LoVo (cell line): ENCODE measurements around the gene TMEM42.

Source experiments
- DNase-seq: peaks from one replicate; pipeline ENCODE4 v3.0.0-alpha.2; 2016; ENCODE audit warnings: low spot score

The TMEM42 gene

DNA sequence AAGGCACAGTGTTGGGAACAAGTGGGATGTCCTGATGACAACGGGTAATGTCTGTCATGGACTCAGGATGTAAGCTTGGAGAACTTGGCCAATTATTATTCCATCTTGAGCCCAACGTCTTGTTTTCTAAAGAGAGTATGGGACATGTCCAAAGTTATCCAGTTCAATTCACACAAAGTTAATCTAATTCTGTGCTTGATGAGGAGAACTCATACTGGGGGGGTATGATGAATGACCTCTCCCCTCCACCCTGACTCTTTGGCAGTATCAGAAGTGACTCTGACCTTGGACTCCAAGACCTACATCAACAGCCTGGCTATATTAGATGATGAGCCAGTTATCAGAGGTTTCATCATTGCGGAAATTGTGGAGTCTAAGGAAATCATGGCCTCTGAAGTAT is 49.0 kb downstream of the TMEM42 start:
- no peak for DNase-seq

DNA sequence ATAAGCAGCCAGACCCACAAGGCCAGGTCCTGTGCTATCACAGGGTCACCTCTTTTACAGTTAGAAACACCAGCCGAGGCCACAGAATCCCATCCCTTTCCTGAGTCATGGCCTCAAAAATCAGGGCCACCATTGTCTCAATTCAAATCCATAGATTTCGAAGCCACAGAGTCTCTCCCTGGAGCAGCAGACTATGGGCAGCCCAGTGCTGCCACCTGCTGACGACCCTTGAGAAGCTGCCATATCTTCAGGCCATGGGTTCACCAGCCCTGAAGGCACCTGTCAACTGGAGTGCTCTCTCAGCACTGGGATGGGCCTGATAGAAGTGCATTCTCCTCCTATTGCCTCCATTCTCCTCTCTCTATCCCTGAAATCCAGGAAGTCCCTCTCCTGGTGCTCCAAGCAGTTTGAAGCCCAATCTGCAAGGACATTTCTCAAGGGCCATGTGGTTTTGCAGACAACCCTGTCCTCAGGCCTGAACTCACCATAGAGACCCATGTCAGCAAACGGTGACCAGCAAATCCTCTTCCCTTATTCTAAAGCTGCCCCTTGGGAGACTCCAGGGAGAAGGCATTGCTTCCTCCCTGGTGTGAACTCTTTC is 52.3 kb downstream of the TMEM42 start:
- peak; percentile 68 for DNase-seq

DNA sequence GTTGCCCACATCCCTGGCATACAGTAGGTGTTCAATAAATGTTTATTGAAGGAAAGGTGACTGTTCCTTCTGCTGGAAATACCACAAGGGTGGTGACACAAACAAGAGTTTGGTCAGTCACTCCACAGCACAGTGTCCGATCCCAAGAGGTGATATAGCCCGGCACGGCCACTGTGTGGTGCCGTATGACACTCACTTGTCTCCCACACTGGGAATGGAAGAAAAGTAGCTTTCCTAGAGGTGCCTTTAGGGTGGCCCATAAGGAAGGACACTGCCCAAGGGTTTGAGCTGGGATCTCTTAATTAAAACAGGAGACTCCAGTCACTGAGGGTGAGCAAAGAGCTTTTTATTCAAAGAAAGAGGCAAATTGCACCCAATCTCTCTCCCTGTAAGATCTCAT is 53.2 kb downstream of the TMEM42 start:
- DNase-seq, result no peak
